ENCODE results near the gene ACE.

The ACE gene

DNA sequence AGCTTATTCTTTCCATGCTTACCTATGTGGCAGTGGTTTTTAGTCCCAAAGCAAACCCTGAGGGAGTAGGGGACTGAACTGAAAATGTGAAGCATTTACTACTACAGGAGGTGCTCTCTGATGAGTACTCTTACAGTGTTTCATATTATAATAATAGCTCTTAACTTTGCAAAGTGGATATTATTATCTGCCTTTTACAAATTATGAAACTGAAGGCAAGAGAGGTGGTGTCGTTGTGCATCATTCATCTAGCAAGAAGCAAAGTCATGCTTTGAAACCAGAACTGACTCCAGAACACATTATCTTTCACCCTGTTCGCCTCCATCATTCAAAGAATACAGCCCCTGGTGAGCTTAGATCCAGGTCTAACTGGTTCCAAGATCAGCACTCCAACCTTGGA lies 38.1 kb downstream of the ACE start:
- DNase-seq (ENCODE audit: low spot score) (no peak), FAIRE-seq (no peak)

- no peak for DNase-seq (ENCODE audit: low spot score)
- FAIRE-seq, result no peak
These were observed 38.6 kb downstream of the ACE start for GRCh38 chr17:63515426-63515825.

- peak; percentile 66 for FAIRE-seq
- DNase-seq (ENCODE audit: low spot score), result peak; percentile 82
These were observed 40.3 kb downstream of the ACE start for GRCh38 chr17:63516910-63517824.

- FAIRE-seq (no peak), DNase-seq (ENCODE audit: low spot score) (no peak)
These were observed 41.1 kb downstream of the ACE start for GRCh38 chr17:63517825-63518534.

DNA sequence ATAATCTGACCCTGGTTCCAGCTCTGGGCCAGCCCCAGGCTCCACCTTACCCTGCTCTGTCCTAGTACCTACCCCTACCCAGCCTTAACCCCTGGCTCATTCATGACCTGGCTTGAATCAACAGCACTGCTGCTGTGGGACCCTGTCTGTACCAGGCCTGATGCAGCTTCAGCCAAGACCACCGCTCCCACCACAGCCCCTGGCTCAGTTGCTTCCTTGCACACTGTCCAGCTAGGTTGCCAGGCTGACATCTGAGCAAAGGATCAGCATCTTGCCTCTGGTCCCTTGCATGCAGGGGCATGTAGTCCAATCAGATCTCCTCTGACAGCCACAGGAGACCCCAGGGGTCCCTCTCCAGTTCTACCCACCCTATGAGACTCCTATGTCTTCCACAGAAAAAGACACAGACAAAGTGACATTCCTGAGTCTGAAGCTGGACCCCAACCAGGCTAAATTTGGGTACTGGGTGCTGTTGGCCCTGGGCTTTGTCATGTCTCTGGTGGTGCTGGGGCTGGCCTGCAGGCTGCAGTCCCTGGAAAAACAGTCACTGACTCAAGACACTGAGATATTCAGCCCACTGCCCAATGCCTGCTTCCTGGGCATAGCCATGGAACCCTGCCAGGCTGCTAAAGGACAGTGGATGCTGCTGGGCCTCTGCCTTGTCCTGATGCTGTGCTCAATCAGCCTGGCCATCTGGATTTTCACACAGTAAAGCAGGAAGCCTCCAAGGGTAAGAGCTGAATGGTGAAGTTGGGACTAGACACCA lies 42.4 kb downstream of the ACE start:
- DNase-seq (ENCODE audit: low spot score) (no peak), FAIRE-seq (peak; percentile 90)

- FAIRE-seq (peak; percentile 44), DNase-seq (ENCODE audit: low spot score) (no peak)
These were observed 43.4 kb downstream of the ACE start for GRCh38 chr17:63519972-63520882.

GRCh38 chr17:63523253-63523855 lies 46.5 kb downstream of the ACE start, which contains the start of gene KCNH6:
Gene KCNH6, plus strand, starts transcription at chr17:63523358. Its CDS starts 56 bp downstream, at chr17:63523414.
- DNase-seq (ENCODE audit: low spot score) (no peak), FAIRE-seq (no peak)

DNA sequence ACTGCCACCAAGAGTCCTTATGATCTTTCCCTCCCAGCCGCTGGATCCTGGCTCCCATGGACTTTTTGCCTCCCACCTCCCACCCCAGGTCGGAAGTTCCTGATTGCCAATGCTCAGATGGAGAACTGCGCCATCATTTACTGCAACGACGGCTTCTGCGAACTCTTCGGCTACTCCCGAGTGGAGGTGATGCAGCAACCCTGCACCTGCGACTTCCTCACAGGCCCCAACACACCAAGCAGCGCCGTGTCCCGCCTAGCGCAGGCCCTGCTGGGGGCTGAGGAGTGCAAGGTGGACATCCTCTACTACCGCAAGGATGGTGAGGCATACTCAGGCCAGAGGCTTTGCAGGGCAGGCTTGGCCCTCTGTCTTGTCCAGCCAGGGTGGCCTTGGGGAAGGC lies 47.2 kb downstream of the ACE start:
- no peak for DNase-seq (ENCODE audit: low spot score)
- FAIRE-seq, result no peak

DNA sequence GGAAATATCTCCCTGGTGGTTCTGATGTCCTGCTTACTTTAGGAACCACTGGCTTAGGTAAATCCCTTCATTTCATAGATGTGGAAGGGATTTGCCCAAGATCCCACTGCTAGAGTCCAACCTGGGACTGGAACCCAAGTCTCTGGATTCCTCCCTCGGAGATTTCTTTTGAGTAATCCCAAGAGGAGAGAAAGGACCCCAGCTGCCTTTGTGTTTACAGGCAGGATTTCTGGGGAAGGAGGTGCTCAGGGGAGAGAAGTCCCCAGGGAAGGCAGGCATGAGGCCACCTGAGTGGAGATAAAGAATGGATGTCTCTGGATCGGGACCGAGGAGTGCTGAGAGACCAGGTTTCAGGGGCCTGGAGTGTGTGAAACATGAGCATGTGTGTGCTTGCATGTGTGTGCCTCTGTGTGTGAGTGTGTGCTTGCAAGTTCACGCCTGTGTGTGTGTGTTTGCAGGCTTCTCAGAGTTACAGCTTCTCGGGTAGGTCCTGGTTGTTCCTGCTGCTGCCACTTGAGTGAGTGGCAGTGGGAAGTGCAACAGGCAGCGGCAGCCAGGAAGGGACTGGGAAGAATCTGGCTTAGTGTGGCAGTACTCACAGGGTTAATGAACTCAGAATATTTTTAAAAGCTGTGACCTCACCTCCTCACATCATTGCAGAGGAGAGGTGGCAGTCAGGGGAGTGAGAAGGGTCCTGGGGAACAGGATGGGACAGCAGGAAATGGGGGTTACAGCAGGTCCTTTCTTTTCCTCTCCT lies 48.5 kb downstream of the ACE start:
- DNase-seq (ENCODE audit: low spot score), result no peak
- no peak for FAIRE-seq

DNA sequence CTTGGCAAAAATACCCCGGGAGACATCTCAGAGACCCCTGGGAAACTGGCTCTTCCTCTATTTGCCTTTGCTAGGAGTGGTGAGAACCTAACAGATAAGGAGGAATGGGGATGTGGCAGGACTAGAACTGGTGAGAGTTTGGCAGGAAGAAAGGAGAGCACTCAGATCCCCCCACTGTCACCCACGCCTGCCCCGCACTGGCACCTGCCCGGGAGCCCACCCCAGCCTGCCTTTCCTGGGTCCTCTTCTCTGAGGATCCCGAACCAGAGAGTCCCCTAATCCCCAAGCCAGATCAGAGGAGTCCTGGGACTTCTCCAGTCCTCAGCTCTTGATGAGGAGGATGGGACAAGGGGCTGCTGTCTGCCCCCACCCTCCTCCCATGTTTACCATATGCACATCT lies 50.0 kb downstream of the ACE start:
- DNase-seq (ENCODE audit: low spot score), result no peak
- no peak for FAIRE-seq

DNA sequence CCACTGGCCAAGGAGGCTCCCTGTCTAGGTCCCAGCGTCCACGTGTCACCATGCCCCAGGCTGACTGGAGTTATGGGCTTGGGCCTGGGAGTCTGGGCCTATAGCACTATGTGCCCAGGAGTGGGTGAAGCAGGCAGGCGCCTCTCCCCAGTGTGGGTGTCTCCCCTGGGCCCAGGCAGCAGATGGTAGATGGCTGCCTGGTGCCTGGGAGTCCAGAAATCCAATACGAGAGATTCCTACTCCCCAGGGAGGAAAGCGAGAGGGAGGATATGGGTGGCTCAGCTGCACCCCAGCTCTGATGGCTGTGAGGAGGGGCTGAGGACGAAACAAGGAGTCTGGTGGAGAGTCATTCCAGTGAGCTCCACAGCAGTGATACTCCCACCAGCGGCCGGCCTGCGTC lies 51.3 kb downstream of the ACE start:
- no peak for DNase-seq (ENCODE audit: low spot score)

DNA sequence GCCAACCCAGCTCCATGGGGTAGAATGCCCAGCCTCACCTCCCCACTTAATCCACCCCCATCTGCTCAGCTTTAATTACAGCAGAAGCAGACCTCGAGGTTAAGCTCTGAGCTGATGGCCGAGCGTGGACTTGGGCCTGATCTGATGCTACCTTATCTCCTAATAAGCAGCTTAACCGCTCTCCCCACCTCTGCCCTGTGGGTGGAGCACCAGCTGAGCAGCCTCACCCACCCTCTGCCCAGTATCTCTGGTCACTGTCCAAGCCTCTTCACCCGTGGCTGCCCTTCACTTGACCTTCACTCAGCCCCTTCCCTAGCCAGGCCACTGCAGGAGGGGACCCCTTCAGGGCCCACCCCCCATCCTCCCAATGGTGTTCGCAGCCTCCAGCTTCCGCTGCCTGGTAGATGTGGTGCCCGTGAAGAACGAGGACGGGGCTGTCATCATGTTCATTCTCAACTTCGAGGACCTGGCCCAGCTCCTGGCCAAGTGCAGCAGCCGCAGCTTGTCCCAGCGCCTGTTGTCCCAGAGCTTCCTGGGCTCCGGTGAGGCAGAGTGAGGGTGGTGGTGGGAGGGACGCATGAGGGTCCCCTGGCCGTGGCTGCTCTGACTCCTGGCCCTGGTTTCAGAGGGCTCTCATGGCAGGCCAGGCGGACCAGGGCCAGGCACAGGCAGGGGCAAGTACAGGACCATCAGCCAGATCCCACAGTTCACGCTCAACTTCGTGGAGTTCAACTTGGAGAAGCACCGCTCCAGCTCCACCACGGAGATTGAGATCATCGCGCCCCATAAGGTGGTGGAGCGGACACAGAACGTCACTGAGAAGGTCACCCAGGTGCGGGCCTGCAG lies 53.1 kb downstream of the ACE start:
- FAIRE-seq, result peak; percentile 46
- no peak for DNase-seq (ENCODE audit: low spot score)

More for the DNA sequence above, 51.3 kb downstream of the ACE start:
- FAIRE-seq, result no peak

GRCh38 chr17:63530557-63531021 lies 53.7 kb downstream of the ACE start:
- no peak for FAIRE-seq
- no peak for DNase-seq (ENCODE audit: low spot score)

- FAIRE-seq, result no peak
- DNase-seq (ENCODE audit: low spot score), result no peak
These were observed 54.4 kb downstream of the ACE start for GRCh38 chr17:63531022-63531965.

GRCh38 chr17:63533433-63534077 lies 56.7 kb downstream of the ACE start:
- DNase-seq (ENCODE audit: low spot score), result no peak
- FAIRE-seq, result no peak

GRCh38 chr17:63534078-63534570 lies 57.3 kb downstream of the ACE start:
- peak; percentile 77 for FAIRE-seq
- DNase-seq (ENCODE audit: low spot score), result no peak
